AG09309 (cell line): ENCODE data around the gene DNTT.

Experiments
- DNase-seq: peaks from one replicate; pipeline ENCODE4 v3.0.0-alpha.2; 2010; ENCODE audit warnings: low read depth
- H3K4me3 ChIP-seq: 2 replicates; pipeline ENCODE4 v1.5.1; 2011; ENCODE audit warnings: mild to moderate bottlenecking, low read depth, low read length, moderate library complexity; ENCODE audit not compliant: control insufficient read depth
- TF ChIP-seq, protein P1 (sequence below): IDR thresholded peaks from 2 replicates; pipeline ENCODE4 v1.5.1; 2011; ENCODE audit warnings: mild to moderate bottlenecking, low read depth, low read length, inconsistent platforms; ENCODE audit not compliant: insufficient read depth, control insufficient read depth; ENCODE audit errors: missing control alignments

Gene DNTT

DNA sequence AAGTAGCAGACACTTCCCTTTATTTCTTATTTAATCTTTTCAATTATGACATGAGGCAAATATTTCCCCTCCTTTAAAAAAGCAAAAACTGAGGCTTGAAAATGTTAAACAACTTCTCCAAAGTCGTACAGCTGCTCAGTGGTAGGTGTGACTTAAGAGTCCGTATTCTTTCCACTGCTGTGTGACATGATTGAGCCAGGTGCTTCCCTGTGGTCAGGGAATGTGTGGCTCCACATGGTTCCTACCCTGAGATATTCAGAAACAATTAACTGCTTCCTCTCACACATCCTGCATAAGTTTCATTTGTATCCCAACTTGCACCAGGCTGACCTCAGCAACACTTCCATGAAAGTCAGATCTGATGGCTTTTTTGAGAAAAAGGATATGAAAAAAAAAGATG, 41.0 kb downstream of the DNTT start:
- DNase-seq, result no peak
- H3K4me3 ChIP-seq, result no peak overlapping the region
- TF ChIP-seq, protein P1, sequence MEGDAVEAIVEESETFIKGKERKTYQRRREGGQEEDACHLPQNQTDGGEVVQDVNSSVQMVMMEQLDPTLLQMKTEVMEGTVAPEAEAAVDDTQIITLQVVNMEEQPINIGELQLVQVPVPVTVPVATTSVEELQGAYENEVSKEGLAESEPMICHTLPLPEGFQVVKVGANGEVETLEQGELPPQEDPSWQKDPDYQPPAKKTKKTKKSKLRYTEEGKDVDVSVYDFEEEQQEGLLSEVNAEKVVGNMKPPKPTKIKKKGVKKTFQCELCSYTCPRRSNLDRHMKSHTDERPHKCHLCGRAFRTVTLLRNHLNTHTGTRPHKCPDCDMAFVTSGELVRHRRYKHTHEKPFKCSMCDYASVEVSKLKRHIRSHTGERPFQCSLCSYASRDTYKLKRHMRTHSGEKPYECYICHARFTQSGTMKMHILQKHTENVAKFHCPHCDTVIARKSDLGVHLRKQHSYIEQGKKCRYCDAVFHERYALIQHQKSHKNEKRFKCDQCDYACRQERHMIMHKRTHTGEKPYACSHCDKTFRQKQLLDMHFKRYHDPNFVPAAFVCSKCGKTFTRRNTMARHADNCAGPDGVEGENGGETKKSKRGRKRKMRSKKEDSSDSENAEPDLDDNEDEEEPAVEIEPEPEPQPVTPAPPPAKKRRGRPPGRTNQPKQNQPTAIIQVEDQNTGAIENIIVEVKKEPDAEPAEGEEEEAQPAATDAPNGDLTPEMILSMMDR, result no peak

DNA sequence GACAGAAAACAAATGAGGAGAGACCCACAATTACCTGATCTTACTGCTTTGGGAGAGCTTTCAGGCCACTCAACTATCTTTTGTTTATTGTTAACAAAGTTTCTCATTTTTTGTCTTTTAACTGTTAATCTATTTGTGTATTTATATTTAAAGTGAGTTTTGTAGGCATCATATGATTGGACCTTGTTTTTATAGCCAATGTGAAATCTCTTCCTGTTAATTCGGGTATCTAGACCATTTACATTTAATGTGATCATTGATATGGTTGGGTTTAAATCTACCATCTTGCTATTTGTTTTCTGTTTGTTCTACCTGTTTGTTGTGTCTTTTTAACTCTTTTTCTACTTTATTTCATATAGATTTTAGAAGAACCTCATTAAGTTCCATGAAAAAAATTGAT, 42.1 kb downstream of the DNTT start:
- H3K4me3 ChIP-seq, result no peak overlapping the region
- DNase-seq, result no peak
- TF ChIP-seq, protein P1, result no peak

DNA sequence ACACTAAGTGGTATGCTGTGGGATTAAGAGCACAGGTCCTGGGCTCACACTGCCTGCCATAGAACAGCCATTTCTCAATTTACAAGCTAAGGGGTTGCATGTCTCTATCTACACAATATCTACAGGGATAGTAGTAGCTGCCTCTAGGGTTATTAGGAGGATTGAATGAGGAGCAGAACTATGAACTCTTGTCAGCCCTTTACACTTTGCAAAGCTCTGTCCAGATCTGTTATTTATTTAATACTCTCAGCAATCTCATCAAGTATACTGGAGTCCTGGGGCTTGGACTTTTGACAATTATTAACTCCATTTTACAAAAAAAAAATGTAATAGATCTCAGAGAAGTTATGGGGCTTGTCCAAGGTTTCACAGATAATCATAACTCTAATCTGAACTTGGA, 47.8 kb downstream of the DNTT start:
- no peak overlapping the region for H3K4me3 ChIP-seq
- TF ChIP-seq, protein P1, result no peak
- no peak for DNase-seq

DNA sequence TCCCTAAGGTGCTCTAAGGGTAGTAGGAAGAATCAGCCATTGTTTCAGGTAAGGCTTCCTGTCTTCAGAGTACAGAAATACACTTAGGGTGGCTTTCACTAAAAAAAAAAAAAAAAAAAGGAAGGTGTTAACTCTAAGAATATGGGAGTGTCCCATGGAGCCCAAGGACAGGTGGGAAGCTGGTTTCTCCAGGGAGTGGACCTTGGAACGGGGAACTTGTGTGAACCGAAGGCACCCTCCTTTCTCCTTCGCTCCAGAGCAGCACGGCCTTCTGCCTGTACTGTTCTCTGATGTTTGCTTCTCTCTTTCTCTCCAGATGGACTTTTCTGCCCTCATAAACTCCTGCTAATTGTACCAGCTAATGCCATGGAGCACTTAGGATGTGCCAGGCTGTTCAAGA, 48.3 kb downstream of the DNTT start:
- TF ChIP-seq, protein P1, result no peak
- no peak overlapping the region for H3K4me3 ChIP-seq
- DNase-seq, result no peak

DNA sequence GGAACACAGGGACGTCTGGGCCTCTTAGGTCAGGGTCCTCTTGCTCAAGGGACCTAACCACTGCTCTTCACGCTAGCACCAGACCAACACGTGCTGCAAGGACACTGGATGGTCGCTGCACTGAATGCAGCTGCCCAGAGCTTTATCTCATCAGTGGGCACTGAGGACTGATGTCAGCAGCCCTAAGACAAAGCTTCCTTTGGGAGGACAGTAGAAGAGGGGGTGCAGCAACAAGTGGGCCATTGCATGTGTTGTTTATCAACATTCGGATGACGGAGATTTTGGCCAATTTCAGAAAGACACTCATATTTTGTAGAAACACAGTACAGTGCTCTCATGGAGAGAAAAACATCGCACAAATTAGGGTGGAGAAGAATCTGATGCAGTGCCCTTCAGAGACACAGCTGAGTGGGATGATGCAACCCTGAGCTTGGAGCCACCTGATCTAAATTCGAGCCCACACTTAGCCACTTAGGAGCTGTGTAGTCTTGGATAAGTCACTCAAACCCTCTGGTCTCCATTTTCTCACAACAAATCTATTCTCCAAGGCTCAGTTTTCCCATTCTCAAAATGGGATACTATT, 52.9 kb downstream of the DNTT start:
- TF ChIP-seq, protein P1, result no peak
- no peak for DNase-seq

DNA sequence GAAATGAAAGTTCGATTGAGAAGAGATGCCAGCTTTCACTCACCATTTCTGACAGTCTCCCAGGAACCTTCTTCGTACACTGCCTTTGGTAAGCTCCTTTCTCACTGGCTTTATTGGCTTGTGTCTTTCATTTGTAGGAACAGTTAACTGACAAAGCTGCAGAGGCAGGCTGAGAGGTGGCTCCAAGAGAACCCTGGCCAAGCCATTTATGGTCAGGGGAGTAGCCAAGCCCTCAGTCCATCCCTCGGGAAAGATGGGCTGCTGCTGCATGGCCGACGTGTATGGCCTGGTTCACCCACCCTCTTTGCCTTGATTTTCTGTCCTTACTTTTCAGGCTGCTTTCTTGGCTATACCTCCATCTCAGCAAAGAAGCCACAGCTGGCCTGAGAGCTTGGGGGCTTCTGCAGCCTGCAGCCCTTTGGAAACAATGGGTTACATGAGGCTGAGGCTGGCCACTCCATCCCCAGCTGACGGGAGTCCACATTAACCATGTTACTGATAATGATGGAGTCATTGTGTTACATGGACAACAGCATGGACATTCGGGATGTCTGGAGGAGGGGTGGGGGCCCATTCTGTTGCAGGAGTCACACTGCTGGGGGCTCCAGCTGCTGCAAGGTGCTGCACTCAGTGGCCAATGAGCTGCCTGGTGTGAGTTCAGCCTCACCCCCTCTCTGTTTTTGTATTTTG, 54.8 kb downstream of the DNTT start, which contains the start of gene OPALIN:
Gene OPALIN, minus strand, starts transcription at position 152 of the 690 bp plus-strand sequence. Its CDS starts 106 bp downstream, at position 46.
- no peak within 1 kb of the TSS for H3K4me3 ChIP-seq
- DNase-seq, result no peak
- TF ChIP-seq, protein P1, result no peak

More for the DNA sequence above, 52.9 kb downstream of the DNTT start:
- H3K4me3 ChIP-seq, result no peak overlapping the region
